ENCODE results near the gene ITSN1. TPM values are rescaled to one million over a fixed set of nuclear protein-coding genes. Genes with fewer than 3 reads are reported as not detected.

The ITSN1 gene
- total RNA-seq, 2 donors from 2014 or later = 3.8 to 4.3 TPM

GRCh38 chr21:33748903-33749302 lies 106.6 kb downstream of the ITSN1 start:
- H3K9me3 Mint-ChIP-seq = peaks cover 6% of the 10 kb centered on the region
- H3K36me3 Mint-ChIP-seq (ENCODE audit: low read depth) = no peaks in the 10 kb centered on the region
- H3K4me1 Mint-ChIP-seq = no peaks in the 10 kb centered on the region
- no peak overlapping the region for H3K27ac Mint-ChIP-seq
- no peak overlapping the region for H3K4me3 Mint-ChIP-seq
- ATAC-seq (replicated peaks) = no peak
- H3K27me3 Mint-ChIP-seq = no peaks in the 10 kb centered on the region

DNA sequence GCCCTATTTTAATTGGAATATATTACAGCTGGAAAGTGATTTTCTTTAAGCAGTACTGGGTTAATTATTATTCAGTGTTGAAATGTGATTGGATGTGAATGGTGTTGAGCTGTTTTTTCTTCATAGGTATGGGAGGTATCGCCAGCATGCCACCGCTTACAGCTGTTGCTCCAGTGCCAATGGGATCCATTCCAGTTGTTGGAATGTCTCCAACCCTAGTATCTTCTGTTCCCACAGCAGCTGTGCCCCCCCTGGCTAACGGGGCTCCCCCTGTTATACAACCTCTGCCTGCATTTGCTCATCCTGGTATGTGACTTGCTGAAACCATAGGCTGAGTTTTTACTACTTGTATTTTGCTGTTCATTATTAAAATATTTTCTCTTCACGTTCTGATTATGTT lies 107.7 kb downstream of the ITSN1 start:
- H3K36me3 Mint-ChIP-seq (ENCODE audit: low read depth) = no peaks in the 10 kb centered on the region
- H3K9me3 Mint-ChIP-seq = peaks cover 6% of the 10 kb centered on the region
- no peak overlapping the region for H3K27ac Mint-ChIP-seq
- H3K4me3 Mint-ChIP-seq = no peak overlapping the region
- no peaks in the 10 kb centered on the region for H3K27me3 Mint-ChIP-seq
- ATAC-seq (replicated peaks) = no peak
- no peaks in the 10 kb centered on the region for H3K4me1 Mint-ChIP-seq

DNA sequence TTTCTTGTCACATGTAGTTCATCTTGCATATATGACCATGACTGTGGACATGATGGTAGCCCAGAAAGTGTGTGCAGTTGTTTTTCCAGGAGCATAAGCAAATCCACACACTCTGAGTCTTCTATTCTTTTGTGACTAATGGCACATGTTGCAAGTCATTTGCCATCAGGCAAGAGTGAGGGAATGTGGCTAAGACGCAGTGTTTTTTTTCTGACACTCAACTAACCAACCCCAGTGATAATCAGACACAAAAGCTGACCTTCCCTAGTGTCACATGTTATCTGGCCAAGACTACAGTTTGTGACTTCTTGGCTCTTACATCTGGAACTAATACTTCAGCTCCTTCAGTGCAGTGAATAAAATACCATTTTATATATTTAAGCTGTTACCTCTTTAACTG lies 108.8 kb downstream of the ITSN1 start:
- H3K27ac Mint-ChIP-seq = no peak overlapping the region
- no peaks in the 10 kb centered on the region for H3K4me1 Mint-ChIP-seq
- no peaks in the 10 kb centered on the region for H3K36me3 Mint-ChIP-seq (ENCODE audit: low read depth)
- H3K4me3 Mint-ChIP-seq = no peak overlapping the region
- H3K27me3 Mint-ChIP-seq = no peaks in the 10 kb centered on the region
- no peak for ATAC-seq (replicated peaks)
- peaks cover 6% of the 10 kb centered on the region for H3K9me3 Mint-ChIP-seq

GRCh38 chr21:33751533-33751932 lies 109.2 kb downstream of the ITSN1 start:
- Mint-ChIP-seq H3K36me3 (ENCODE audit: low read depth) (no peaks in the 10 kb centered on the region), H3K4me3 (no peak overlapping the region), H3K27ac (no peak overlapping the region), H3K27me3 (no peaks in the 10 kb centered on the region), H3K9me3 (peaks cover 6% of the 10 kb centered on the region), H3K4me1 (no peaks in the 10 kb centered on the region)
- ATAC-seq (replicated peaks) = no peak

- ATAC-seq (replicated peaks) = no peak
- Mint-ChIP-seq H3K9me3 (peaks cover 5% of the 10 kb centered on the region), H3K4me1 (no peaks in the 10 kb centered on the region), H3K27me3 (no peaks in the 10 kb centered on the region), H3K4me3 (no peak overlapping the region), H3K36me3 (ENCODE audit: low read depth) (no peaks in the 10 kb centered on the region), H3K27ac (no peak overlapping the region)
Observed at GRCh38 chr21:33752260-33752659, 110.0 kb downstream of the ITSN1 start.

DNA sequence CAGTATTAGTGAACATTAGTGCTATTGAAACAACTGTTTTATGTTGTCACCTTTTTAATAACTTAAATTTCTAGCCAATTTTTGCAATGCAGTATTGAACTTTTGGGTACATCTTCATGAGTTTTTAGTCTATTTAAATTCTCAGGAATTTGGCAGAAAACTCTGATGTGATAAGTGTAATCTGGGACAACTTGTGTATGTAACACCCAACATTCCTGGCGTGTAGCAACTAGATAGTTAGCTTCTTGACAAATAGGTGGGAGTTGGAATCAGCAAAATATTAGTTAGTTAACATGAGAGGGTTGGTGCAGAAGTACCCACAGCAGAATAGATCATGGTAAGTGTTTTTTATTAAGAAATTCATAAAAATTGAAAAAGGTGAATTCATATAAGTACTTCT lies 111.6 kb downstream of the ITSN1 start:
- H3K9me3 Mint-ChIP-seq = no peaks in the 10 kb centered on the region
- no peak overlapping the region for H3K27ac Mint-ChIP-seq
- no peaks in the 10 kb centered on the region for H3K36me3 Mint-ChIP-seq (ENCODE audit: low read depth)
- H3K4me3 Mint-ChIP-seq = no peak overlapping the region
- no peak for ATAC-seq (replicated peaks)
- H3K27me3 Mint-ChIP-seq = no peaks in the 10 kb centered on the region
- no peaks in the 10 kb centered on the region for H3K4me1 Mint-ChIP-seq

GRCh38 chr21:33754481-33754880 lies 112.2 kb downstream of the ITSN1 start:
- H3K27me3 Mint-ChIP-seq = no peaks in the 10 kb centered on the region
- no peak overlapping the region for H3K27ac Mint-ChIP-seq
- H3K4me3 Mint-ChIP-seq = no peak overlapping the region
- H3K9me3 Mint-ChIP-seq = no peaks in the 10 kb centered on the region
- H3K36me3 Mint-ChIP-seq (ENCODE audit: low read depth) = no peaks in the 10 kb centered on the region
- ATAC-seq (replicated peaks) = no peak
- no peaks in the 10 kb centered on the region for H3K4me1 Mint-ChIP-seq

DNA sequence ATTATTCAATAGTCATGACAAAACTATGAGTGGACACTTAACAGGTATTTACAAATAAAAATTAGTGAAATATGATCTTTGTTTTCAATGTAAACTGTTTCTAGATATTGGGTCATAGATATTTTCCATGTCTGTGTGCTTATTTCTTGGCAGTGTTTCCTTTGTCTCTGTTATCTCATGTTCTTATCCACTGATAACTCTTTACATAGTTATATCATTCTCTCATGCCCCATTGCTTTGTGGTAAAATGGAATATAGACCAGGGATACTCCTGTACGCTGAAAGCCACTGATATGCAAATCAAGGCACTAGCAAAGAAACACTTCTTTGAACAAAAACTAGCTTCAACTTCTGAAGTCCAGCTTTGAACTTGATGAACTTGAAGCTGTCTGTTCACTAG lies 113.1 kb downstream of the ITSN1 start:
- no peaks in the 10 kb centered on the region for H3K9me3 Mint-ChIP-seq
- no peaks in the 10 kb centered on the region for H3K36me3 Mint-ChIP-seq (ENCODE audit: low read depth)
- no peak overlapping the region for H3K27ac Mint-ChIP-seq
- no peak overlapping the region for H3K4me3 Mint-ChIP-seq
- H3K27me3 Mint-ChIP-seq = no peaks in the 10 kb centered on the region
- H3K4me1 Mint-ChIP-seq = no peaks in the 10 kb centered on the region
- ATAC-seq (replicated peaks) = no peak

DNA sequence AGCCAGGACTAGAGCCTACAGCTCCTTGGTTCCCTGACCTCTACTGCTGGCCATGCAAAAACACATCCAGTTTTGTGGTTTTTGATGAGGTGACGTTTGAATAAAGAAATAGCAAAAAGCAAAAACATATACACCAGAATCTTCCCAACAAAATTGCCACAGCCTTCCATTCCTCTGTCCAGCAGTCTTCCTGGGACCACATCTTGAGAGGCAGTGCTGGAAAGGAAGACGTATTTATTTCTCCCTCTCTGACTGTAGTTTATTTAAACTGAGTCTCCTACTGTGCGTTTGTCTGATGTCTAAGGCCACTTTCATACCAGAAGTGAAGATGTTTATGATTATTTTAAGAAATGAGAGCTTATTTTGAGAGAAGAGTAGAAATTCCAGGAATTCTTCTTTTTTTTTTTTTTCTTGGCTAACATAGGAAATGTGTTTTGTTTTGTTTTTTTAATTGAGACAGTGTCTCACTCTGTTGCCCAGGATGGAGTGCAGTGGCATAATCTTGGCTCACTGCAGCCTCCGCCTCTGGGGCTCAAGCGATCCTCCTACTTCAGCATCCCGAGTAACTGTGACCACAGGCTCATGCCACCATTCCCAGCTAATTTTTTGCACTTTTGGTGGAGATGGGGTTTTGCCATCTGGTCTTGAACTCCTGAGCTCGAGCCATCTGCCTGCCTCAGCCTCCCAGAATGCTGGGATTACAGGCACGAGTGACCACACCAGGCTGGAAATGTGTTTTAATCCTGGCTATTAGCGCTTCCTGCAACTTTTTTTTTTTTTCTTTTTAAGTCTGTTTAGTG lies 118.5 kb downstream of the ITSN1 start:
- no peaks in the 10 kb centered on the region for H3K4me1 Mint-ChIP-seq
- H3K9me3 Mint-ChIP-seq = no peaks in the 10 kb centered on the region
- H3K27ac Mint-ChIP-seq = no peak overlapping the region
- no peaks in the 10 kb centered on the region for H3K27me3 Mint-ChIP-seq
- no peak for ATAC-seq (replicated peaks)
- no peaks in the 10 kb centered on the region for H3K36me3 Mint-ChIP-seq (ENCODE audit: low read depth)
- H3K4me3 Mint-ChIP-seq = no peak overlapping the region

DNA sequence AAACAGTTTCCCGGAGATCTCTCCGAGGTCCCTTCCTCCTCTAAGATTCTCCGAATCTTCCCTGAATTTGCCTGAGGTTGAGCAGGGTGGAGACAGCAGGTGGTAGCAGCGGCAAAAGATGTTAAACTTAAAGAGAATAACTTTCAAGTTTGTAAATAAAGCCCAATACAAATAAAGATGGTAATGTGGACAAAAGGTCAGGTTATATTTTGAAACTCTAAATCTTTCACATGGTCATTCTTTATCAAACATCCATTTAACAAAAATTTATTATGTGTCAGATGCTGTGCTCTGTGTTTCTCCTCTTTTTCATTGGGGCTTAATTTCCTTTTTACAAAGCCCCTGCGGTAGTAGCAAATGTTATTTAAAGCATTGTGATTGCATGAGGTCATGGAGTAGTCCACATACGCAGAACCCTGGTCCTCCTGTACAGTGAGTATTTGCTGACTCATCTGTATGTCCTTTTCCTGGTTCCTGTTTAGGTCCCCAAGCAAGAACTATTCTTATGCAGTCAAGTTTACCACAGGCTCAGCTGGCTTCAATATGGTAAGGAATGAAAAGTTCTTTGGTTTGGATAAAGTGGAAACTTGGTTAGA lies 119.2 kb downstream of the ITSN1 start:
- no peak overlapping the region for H3K4me3 Mint-ChIP-seq
- no peak for ATAC-seq (replicated peaks)
- no peaks in the 10 kb centered on the region for H3K36me3 Mint-ChIP-seq (ENCODE audit: low read depth)
- H3K4me1 Mint-ChIP-seq = no peaks in the 10 kb centered on the region
- H3K9me3 Mint-ChIP-seq = no peaks in the 10 kb centered on the region
- H3K27me3 Mint-ChIP-seq = no peaks in the 10 kb centered on the region
- no peak overlapping the region for H3K27ac Mint-ChIP-seq

DNA sequence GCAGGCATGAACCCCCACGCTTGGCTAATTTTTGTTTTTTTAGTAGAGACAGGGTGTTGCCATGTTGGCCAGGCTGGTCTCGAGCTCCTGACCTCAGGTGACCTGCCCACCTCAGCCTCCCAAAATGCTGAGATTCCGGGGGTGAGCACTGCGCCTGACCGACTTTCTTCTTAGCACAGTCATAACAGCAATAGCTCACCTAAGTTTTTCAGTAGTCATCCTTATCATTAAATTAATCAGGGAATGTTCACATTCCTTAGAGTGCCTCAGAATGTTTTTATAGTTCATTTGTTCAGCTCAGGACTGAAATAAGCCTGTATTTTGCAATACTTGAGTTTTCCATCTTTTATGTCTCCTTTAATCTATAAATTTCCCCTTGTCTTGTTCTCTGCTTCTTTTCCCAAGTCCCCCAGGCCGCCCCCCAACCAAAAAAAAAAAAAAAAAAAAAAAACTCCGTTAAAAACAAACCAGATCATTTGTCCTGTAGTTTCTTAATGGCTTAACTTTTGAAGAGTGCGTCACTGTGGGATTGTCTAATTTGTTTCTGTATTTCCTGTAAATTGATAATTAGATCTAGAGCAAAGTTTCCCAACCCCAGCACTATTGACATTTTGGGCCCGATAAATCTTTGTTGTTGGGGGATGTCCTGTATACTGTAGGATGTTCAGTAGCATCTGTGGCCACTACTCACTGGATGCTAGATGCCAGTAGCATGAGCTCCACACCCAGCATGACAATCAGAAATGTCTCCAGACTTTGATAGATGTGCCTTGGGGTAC lies 120.7 kb downstream of the ITSN1 start:
- no peaks in the 10 kb centered on the region for H3K36me3 Mint-ChIP-seq (ENCODE audit: low read depth)

DNA sequence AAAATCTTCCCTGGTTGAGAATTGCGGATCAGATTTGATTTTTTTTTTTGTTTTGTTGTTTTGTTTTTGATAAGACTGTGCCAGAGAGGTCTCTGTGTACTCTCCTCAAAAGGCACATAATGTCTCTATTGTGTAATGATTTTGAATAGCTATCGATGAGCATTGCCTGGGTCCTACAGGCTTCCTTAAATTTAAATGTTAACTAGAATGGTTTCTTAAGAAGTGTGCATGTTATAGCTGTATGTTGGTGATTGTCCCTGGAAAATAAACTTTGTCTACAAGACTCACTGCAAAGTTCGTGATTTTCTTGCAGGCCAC lies 121.2 kb downstream of the ITSN1 start:
- Mint-ChIP-seq H3K36me3 (ENCODE audit: low read depth) (no peaks in the 10 kb centered on the region), H3K4me1 (no peaks in the 10 kb centered on the region), H3K27me3 (no peaks in the 10 kb centered on the region), H3K9me3 (no peaks in the 10 kb centered on the region), H3K4me3 (no peak overlapping the region), H3K27ac (no peak overlapping the region)
- ATAC-seq (replicated peaks) = no peak

More for the DNA sequence above, 120.7 kb downstream of the ITSN1 start:
- no peaks in the 10 kb centered on the region for H3K4me1 Mint-ChIP-seq
- no peak overlapping the region for H3K4me3 Mint-ChIP-seq
- no peaks in the 10 kb centered on the region for H3K27me3 Mint-ChIP-seq
- ATAC-seq (replicated peaks) = no peak
- H3K27ac Mint-ChIP-seq = no peak overlapping the region
- no peaks in the 10 kb centered on the region for H3K9me3 Mint-ChIP-seq

GRCh38 chr21:33767236-33767635 lies 124.9 kb downstream of the ITSN1 start:
- Mint-ChIP-seq H3K4me3 (no peak overlapping the region), H3K27me3 (no peaks in the 10 kb centered on the region), H3K9me3 (no peaks in the 10 kb centered on the region), H3K4me1 (no peaks in the 10 kb centered on the region), H3K27ac (no peak overlapping the region), H3K36me3 (ENCODE audit: low read depth) (peaks cover 7% of the 10 kb centered on the region)
- ATAC-seq (replicated peaks) = no peak

DNA sequence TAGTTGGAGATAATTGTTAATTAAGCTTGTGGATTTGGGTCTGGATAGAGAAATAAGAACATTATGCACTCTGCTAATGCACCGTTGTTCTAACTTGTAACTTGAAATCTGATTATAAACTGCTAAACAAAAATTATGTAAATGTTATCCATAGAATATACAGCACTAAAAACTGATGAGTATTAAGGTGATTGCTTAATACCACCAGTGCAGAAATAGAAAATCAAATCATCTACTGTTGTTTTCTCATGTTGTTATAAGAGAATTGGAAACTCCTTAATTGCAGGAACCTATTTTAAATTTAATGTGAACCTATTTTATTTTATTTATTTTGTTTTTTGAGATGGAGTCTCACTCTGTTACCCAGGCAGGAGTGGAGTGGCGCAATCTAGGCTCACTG lies 125.7 kb downstream of the ITSN1 start:
- no peak overlapping the region for H3K27ac Mint-ChIP-seq
- no peak overlapping the region for H3K4me3 Mint-ChIP-seq
- no peaks in the 10 kb centered on the region for H3K9me3 Mint-ChIP-seq
- ATAC-seq (replicated peaks) = no peak
- no peaks in the 10 kb centered on the region for H3K27me3 Mint-ChIP-seq
- H3K36me3 Mint-ChIP-seq (ENCODE audit: low read depth) = peaks cover 7% of the 10 kb centered on the region
- no peaks in the 10 kb centered on the region for H3K4me1 Mint-ChIP-seq

GRCh38 chr21:33769057-33769456 lies 126.8 kb downstream of the ITSN1 start:
- Mint-ChIP-seq H3K4me3 (no peak overlapping the region), H3K36me3 (ENCODE audit: low read depth) (peaks cover 7% of the 10 kb centered on the region), H3K4me1 (no peaks in the 10 kb centered on the region), H3K27ac (no peak overlapping the region), H3K9me3 (no peaks in the 10 kb centered on the region), H3K27me3 (no peaks in the 10 kb centered on the region)
- ATAC-seq (replicated peaks) = no peak
